ENCODE results near the gene GUF1.

Gene GUF1

DNA sequence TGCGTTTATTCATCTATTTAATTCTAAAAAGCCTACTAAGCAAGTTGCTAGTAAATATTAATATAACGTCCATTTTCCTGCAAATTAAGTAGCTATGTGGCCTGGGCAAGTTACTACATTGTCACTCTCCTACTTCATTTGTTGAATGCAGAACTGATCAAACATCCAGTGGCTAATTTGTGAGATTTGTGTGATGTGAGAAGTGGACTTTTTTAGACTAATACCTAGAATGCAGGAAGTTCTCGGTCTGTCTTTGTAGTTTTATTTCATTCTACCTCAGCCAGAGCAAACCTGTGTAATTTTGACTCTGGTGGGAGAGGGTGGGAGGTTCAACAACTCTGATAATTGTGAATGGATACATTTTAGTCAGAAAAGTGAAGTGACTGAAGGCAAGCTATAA lies 840 bp downstream of the GUF1 start:
- no peaks in the 10 kb centered on the region for H3K27me3 ChIP-seq (ENCODE audit: insufficient read depth, poor library complexity, severe bottlenecking)
- H3K4me3 ChIP-seq (replicated peaks; ENCODE audit: insufficient read depth, low read length) = peak overlapping the region; percentile 83
- DNase-seq (ENCODE audit: low read depth in 1 of 2, low spot score in 1 of 2) = peak in 1 of 2 experiments; percentile 9
- TF ChIP-seq GABPA (IDR thresholded peaks at IDR 0.05; ENCODE audit: low read depth) (no peak), SPI1 (IDR thresholded peaks at IDR 0.05; ENCODE audit: borderline replicate concordance, low read depth) (no peak), POLR2AphosphoS5 (IDR thresholded peaks at IDR 0.05; ENCODE audit: low read depth) (no peak)
- TF ChIP-seq, protein P1, sequence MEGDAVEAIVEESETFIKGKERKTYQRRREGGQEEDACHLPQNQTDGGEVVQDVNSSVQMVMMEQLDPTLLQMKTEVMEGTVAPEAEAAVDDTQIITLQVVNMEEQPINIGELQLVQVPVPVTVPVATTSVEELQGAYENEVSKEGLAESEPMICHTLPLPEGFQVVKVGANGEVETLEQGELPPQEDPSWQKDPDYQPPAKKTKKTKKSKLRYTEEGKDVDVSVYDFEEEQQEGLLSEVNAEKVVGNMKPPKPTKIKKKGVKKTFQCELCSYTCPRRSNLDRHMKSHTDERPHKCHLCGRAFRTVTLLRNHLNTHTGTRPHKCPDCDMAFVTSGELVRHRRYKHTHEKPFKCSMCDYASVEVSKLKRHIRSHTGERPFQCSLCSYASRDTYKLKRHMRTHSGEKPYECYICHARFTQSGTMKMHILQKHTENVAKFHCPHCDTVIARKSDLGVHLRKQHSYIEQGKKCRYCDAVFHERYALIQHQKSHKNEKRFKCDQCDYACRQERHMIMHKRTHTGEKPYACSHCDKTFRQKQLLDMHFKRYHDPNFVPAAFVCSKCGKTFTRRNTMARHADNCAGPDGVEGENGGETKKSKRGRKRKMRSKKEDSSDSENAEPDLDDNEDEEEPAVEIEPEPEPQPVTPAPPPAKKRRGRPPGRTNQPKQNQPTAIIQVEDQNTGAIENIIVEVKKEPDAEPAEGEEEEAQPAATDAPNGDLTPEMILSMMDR (IDR thresholded peaks at IDR 0.05; ENCODE audit: insufficient read depth, low read length) = no peak
- TF ChIP-seq, protein P2, sequence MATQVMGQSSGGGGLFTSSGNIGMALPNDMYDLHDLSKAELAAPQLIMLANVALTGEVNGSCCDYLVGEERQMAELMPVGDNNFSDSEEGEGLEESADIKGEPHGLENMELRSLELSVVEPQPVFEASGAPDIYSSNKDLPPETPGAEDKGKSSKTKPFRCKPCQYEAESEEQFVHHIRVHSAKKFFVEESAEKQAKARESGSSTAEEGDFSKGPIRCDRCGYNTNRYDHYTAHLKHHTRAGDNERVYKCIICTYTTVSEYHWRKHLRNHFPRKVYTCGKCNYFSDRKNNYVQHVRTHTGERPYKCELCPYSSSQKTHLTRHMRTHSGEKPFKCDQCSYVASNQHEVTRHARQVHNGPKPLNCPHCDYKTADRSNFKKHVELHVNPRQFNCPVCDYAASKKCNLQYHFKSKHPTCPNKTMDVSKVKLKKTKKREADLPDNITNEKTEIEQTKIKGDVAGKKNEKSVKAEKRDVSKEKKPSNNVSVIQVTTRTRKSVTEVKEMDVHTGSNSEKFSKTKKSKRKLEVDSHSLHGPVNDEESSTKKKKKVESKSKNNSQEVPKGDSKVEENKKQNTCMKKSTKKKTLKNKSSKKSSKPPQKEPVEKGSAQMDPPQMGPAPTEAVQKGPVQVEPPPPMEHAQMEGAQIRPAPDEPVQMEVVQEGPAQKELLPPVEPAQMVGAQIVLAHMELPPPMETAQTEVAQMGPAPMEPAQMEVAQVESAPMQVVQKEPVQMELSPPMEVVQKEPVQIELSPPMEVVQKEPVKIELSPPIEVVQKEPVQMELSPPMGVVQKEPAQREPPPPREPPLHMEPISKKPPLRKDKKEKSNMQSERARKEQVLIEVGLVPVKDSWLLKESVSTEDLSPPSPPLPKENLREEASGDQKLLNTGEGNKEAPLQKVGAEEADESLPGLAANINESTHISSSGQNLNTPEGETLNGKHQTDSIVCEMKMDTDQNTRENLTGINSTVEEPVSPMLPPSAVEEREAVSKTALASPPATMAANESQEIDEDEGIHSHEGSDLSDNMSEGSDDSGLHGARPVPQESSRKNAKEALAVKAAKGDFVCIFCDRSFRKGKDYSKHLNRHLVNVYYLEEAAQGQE (IDR thresholded peaks at IDR 0.05; ENCODE audit: insufficient replicate concordance, low read depth) = no peak
- H3K27ac ChIP-seq (replicated peaks) = peak overlapping the region; percentile 92

DNA sequence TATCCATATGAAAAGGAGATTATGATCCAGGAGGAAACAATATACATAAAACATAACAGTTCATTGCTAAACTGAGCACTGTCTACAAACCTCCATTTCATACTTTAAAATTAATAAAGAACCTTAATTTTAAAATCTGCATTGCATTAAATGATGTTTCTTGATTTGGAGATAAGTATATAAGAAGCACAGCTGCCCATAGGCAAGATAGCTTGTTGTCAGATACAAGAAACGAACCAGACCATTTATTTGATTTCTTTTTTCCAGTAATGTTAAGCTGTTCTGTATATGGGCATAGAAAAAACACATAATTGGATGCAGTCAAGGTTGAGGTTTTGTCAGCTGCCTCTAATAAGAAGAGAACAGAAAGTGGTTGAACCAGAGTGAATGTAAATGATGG lies 6.4 kb downstream of the GUF1 start:
- Histone ChIP-seq H3K4me3 (replicated peaks; ENCODE audit: insufficient read depth, low read length) (no peak overlapping the region), H3K27ac (replicated peaks) (no peak overlapping the region), H3K27me3 (ENCODE audit: insufficient read depth, poor library complexity, severe bottlenecking) (no peaks in the 10 kb centered on the region)
- TF ChIP-seq, protein P2 (IDR thresholded peaks at IDR 0.05; ENCODE audit: insufficient replicate concordance, low read depth) = no peak
- no peak for TF ChIP-seq SPI1 (IDR thresholded peaks at IDR 0.05; ENCODE audit: borderline replicate concordance, low read depth)
- TF ChIP-seq, protein P1 (IDR thresholded peaks at IDR 0.05; ENCODE audit: insufficient read depth, low read length) = no peak
- no peak for DNase-seq (ENCODE audit: low read depth in 1 of 2, low spot score in 1 of 2)

DNA sequence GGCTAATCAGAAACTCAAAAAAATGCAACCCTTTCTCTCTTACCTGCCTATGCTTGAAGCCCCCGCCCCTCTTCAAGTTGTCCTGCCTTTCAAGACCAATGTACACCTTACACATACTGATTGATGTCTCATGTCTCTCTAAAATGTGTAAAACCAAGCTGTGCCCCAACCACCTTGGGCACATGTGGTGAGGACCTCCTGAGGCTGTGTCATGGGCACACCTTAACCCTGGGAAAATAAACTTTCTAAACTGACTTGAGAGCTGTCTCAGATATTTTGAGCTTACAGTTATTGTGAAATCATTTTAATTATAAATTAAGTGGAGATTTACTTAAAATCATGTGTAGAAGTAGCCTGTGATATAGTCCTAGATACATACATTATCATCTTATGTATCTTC lies 22.2 kb downstream of the GUF1 start:
- H3K27ac ChIP-seq (replicated peaks) = no peak overlapping the region
- no peak for TF ChIP-seq POLR2AphosphoS5 (IDR thresholded peaks at IDR 0.05; ENCODE audit: low read depth)
- TF ChIP-seq GABPA (IDR thresholded peaks at IDR 0.05; ENCODE audit: low read depth) = no peak
- no peak for TF ChIP-seq SPI1 (IDR thresholded peaks at IDR 0.05; ENCODE audit: borderline replicate concordance, low read depth)
- TF ChIP-seq, protein P1 (IDR thresholded peaks at IDR 0.05; ENCODE audit: insufficient read depth, low read length) = no peak
- TF ChIP-seq, protein P2 (IDR thresholded peaks at IDR 0.05; ENCODE audit: insufficient replicate concordance, low read depth) = no peak
- H3K4me3 ChIP-seq (replicated peaks; ENCODE audit: insufficient read depth, low read length) = no peak overlapping the region
- no peaks in the 10 kb centered on the region for H3K27me3 ChIP-seq (ENCODE audit: insufficient read depth, poor library complexity, severe bottlenecking)
- no peak for DNase-seq (ENCODE audit: low read depth in 1 of 2, low spot score in 1 of 2)
